OCI-M2 (cell line): Measurements from ENCODE around the gene P2RX6.
"Not testable (repeated sequence)": the region's sequence is repeated elsewhere in the genome, so short reads cannot be mapped to it uniquely, and the experiment has no call there.

Source experiments
- DNase-seq: peaks from one replicate; lab custom pipeline; 2025; ENCODE audit not compliant: unreplicated experiment; lab: John Stamatoyannopoulos, UW

P2RX6 gene

DNA sequence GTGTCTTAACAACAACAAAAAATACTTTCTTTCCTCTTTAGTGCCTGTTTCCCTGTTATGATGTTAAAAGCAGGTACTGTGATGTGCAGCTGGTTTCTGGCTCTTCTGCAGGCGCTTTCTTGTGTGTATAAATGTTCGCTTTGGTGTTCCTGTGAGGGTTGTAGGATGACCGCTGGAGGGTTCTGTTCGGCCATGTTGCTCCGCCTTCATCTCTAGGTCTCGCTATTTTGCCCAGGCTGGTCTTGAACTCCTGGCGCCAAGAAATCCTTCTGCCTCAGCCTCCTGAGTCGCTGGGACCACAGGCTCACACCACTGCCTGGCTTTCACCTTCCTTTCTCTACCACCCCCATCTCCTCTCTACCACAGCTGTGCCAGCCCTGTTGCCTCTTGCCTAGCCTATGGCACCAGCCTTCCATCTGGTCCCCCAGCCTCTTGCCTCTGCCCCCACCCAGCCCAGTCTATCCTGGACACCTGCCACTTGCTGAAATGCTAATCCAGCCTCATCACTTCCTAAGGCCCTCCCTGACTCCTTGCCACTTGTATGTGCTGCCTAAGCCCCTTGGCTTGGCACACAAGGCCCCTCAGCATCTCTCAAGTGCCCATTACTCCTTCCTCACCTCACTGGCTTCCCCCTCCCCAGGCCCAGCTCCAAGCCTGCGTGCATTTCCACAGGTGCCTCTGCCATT is 36.3 kb downstream of the P2RX6 start:
- DNase-seq: no peak

DNA sequence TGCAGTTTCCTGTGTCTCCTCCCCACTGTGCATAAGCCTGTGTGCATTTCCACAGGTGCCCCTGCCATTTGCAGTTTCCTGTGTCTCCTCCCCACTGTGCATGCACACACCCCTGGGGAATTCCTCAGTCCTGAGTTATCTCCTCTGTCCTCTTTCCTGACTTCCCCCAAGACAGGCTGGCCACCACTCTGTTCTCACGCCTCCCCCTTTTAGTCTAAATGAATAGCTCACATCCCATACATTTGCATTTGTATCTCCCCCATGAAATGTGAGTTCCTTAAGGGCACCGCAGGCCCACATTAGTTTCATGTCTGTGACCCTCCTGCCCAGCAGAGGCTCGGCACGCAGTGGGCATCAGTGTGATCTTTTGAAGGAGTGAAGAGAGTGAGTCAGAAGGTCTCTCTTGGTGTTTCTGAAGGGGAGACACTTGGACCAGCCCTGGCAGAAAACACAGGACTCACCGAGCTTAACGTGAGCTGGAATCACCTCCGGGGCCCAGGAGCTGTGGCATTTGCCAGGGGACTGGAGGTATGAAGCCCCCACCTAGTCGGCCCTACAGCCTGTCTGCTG is 37.0 kb downstream of the P2RX6 start:
- no peak for DNase-seq

- no peak for DNase-seq
These were observed 37.9 kb downstream of the P2RX6 start for GRCh38 chr22:21052715-21053459.

DNA sequence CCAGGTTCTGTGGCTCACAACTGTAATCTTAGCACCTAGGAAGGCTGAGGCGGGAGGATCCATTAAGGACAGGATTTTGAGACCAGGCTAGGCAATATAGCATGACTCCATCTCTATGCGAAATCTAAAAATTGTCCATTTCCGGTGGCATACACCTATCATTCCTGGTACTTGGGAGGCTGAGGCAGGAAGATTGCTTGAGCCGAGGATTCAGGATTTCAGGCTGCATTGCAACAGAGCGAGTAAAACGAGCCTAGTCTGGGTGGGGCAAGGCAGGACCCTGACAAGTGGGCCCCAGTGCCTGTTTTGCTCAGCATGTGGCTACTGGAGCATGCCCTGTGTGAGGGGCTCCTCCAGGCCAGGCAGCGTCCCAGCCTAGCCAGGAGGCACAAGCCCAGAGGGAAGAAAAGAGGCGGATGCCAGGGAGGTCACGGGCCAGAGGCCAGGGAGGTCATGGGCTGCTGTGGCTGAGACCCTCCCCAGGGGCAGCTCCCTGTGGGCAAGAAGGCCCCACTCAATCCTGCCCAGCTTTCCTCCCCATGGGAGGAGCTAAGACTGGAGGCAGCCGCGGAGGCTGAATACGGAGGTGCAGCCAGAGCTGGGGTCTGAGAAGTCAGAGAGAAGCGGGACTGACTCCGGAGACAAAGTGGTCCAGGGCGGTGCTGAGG is 39.2 kb downstream of the P2RX6 start:
- no peak for DNase-seq

DNA sequence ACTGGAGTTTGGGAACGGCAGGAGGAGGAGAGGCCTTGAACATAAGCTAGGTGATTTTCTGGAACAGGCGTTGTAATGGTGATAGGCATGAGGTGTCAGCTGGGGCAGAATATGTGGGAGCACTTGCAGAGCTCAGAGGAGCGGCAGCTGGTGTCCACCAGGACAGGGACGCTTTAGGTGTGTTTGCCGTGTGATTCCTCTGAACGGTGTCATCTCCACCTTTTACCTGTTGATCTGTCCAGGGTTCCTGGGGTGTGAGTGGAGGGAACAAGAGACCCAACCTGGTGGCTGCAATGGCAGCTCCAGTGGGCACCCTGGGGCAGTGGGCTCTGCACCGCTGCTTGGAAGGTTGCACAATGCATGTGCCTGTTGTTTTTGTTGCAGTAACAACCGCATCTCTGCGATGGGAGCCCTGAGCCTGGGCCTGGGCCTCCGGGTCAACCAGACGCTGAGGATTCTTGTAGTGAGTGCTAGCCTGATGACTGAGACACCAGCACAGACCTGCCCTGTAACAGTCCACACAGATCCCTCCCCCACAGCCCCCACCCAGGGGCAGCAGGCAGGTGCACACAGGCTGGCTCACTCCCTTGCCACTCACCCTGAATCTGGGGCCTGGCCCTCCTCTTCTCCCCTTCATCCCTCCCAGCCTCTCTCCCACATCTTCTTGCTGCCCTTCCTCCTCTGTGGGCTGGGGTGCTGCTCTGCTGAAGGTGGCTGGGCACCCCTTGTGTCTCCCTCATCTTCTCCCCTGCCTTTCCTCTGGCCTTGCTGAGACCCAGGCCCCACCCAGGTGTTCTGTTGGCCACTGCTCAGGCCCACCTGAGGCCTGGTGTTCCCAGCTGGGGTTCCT is 40.0 kb downstream of the P2RX6 start:
- no peak for DNase-seq

DNA sequence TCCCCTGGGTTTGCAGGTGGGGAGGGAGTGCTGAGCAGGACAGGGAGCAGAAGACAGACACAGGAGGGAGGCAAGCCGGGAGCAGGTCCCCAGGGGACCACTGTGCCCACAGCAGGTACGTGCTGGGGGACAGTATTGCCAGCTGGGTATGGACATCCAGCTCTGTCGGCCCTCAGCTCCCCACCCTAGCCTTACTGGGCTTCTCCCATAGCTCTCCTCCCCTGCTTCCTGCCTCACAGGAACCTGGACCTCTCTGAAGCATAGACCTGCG is 40.5 kb downstream of the P2RX6 start:
- no peak for DNase-seq

- no peak for DNase-seq
These were observed 40.9 kb downstream of the P2RX6 start for GRCh38 chr22:21055880-21056319.

- DNase-seq: not testable (repeated sequence)
These were observed 45.4 kb downstream of the P2RX6 start for GRCh38 chr22:21060363-21060762.

GRCh38 chr22:21061660-21062321 is 46.8 kb downstream of the P2RX6 start:
- DNase-seq: not testable (repeated sequence)

DNA sequence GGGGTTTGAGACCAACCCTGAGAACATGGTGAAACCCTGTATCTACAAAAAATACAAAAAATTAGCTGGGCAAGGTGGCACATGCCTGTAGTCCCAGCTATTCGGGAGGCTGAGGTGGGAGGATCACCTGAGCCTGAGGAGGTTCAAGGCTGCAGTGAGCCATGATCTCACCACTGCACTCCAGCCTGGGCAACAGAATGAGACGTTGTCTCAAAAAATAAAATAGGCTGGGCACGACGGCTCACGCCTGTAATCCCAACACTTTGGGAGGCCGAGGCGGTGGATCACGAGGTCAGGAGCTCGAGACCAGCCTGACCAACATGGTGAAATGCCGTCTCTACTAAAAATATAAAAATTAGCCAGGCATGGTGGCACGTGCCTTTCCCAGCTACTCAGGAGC is 49.5 kb downstream of the P2RX6 start:
- not testable (repeated sequence) for DNase-seq

- no peak for DNase-seq
These were observed 50.2 kb downstream of the P2RX6 start for GRCh38 chr22:21064917-21065864.

- DNase-seq: no peak
These were observed 52.3 kb downstream of the P2RX6 start for GRCh38 chr22:21067075-21067900.

- DNase-seq: no peak
These were observed 53.1 kb downstream of the P2RX6 start for GRCh38 chr22:21067901-21068680.

DNA sequence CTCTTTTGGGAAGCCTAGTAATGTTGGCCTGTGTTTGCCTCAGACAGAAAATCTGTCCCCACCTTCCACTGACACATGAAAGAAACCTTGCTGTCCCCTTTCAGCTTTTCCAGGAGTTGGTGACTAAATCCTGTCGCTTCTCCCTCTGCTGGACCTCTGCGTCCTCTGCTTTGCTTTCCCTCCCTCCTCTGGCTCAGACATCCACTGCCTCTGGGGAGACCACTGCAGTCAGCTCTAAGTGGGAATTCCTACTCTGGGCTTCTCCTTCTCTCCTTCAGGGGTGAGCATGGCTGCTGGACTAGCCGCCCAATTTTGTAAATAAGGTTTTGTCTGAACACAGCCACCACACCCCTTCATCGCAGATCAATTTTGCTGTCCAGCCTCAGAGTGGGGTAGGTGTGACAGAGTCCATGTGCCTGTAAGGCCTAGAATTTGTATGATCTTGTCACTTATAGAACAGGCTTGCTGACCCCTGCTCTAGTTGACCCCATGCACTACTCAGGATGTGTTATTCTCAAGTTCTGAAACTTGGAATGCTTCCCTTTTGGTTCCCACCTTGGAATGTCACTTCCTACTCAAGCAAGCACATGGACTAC is 53.8 kb downstream of the P2RX6 start:
- no peak for DNase-seq

- no peak for DNase-seq
These were observed 54.4 kb downstream of the P2RX6 start for GRCh38 chr22:21069375-21069774.

DNA sequence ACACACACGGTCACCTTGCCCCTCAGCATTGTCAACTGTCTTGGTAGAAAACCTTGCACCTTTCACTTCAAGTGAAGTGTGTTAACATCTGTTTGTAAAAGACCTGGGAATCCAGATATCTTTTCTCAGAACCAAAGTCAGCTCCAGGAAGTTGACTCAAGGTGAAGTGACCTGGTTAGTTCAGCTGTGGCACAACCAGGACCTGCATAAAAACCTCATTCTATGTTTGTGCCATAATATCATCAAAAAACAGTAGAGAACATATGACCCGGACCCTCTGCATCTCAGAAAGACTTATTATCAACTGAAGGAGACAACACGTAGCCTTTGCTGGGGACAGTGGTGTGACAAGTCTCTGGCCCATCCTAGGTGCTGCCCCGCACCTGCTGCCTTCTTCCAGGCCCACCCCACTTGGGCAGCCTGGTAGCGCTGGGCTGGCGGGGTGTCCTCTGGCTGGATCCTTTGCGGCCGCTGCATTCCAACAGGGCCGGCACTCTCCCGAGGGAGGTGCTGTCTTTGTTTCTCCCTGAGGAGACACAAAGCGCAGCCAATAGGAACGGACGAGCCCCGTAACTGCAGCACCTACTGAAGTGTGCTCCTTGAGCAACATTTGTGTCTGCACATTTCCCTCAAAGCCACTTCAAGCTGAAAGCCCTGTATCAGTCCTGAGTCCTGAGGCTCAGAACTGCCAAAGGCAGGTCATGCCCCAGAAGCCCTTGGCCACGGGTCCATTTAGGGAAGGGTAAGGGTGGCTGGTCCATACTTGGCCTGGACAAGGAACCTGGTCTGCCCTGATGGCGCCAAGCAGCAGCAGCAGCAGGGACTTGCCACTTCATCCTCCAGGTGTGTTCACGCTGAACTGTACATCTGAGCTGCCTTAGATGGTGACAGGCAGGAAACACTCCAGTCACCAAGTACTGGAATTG is 56.0 kb downstream of the P2RX6 start:
- no peak for DNase-seq
